ENCODE results near the gene NONO.

- no peak for TF ChIP-seq CTCF (conservative IDR thresholded peaks at IDR 0.05; ENCODE audit: low read depth, low read length)
- no peak for TF ChIP-seq EZH2phosphoT487 (IDR thresholded peaks at IDR 0.05; ENCODE audit: borderline replicate concordance, low read length)
Observed at GRCh38 chrX:71269801-71270395, 13.5 kb upstream of the NONO start.

Data from PC-3 (cell line).